Stimulated activated memory B cell treated with anti-CD40 and anti-IgM and Interleukin-4, amounts not matched to agents 10 μg/mL and 1 μg/mL and 100 μg/mL, for 72 hours (primary cell): ENCODE data around the gene SFR1.

ENCODE experiments used
- ATAC-seq: fragments of 150-1000 bp; cut with Tn5 transposase; 2 replicates; pipeline ENCODE4 v1.10.0; 2021
- H3K27ac Mint-ChIP-seq: one replicate; pipeline ENCODE4 v1.8.0; 2022; ENCODE audit warnings: mild to moderate bottlenecking, mixed read lengths
- H3K27me3 Mint-ChIP-seq: one replicate; pipeline ENCODE4 v1.8.0; 2022; ENCODE audit warnings: mixed read lengths
- H3K36me3 Mint-ChIP-seq: one replicate; pipeline ENCODE4 v1.8.0; 2022; ENCODE audit warnings: mixed read lengths
- H3K4me1 Mint-ChIP-seq: one replicate; pipeline ENCODE4 v1.8.0; 2022; ENCODE audit warnings: mixed read lengths
- H3K4me3 Mint-ChIP-seq: one replicate; pipeline ENCODE4 v1.8.0; 2022; ENCODE audit warnings: mild to moderate bottlenecking, moderate library complexity, mixed read lengths
- H3K9me3 Mint-ChIP-seq: one replicate; pipeline ENCODE4 v1.8.0; 2022; ENCODE audit warnings: mixed read lengths

The SFR1 gene

DNA sequence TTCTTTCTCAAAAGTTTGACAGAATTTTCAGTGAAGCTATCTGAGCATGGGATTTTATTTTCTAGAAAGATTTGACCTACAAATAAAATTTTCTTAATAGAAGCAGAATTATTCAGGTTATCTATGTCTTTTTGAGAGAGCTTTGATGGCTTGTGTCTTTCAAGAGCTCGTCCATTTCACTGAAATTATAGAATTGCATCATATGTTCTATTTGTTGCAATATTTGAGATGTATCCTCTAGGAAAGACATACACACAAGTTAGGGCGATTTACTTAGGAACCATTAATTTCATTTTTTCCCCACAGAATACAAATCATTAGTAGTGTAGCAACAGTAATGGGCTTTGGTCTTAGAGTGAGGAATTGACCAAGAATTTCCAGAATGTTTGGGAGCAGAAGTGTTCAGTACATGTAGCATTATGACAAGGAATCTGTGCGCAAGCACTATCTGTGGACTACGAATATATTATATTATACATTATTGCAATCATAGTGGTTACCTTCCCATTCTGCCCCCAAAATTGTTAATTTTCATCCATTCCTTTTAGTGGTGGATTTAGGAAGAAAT is 23.5 kb upstream of the SFR1 start:
- Mint-ChIP-seq H3K27me3 (peaks cover 9% of the 10 kb centered on the region), H3K27ac (no peak overlapping the region), H3K36me3 (no peaks in the 10 kb centered on the region), H3K4me3 (no peak overlapping the region), H3K9me3 (peaks cover 3% of the 10 kb centered on the region), H3K4me1 (no peaks in the 10 kb centered on the region)
- no peak for ATAC-seq

DNA sequence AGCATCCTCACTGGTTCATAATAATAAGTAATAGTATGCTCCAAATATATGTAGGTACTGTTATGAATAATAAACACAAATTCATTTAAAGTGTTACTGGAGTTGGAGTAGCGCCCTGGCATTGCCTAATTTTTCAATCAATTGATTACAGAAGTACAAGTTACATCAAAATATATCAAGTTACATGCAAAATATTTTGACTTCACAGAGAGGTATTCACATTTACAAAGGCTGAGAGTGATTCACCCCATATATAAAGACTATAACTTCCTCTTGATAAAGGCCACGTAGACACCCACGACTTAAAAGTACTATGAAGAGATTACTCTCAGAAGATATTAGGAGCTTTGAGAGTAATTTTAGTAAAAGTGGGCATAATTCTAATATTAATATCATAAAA is 22.7 kb upstream of the SFR1 start:
- Mint-ChIP-seq H3K27ac (no peak overlapping the region), H3K36me3 (no peaks in the 10 kb centered on the region), H3K4me1 (no peaks in the 10 kb centered on the region), H3K9me3 (peaks cover 3% of the 10 kb centered on the region), H3K27me3 (peaks cover 9% of the 10 kb centered on the region), H3K4me3 (no peak overlapping the region)
- no peak for ATAC-seq

GRCh38 chr10:104099941-104100340 is 22.0 kb upstream of the SFR1 start:
- Mint-ChIP-seq H3K36me3 (no peaks in the 10 kb centered on the region), H3K9me3 (peaks cover 3% of the 10 kb centered on the region), H3K27me3 (peaks cover 9% of the 10 kb centered on the region), H3K4me3 (no peak overlapping the region), H3K4me1 (no peaks in the 10 kb centered on the region), H3K27ac (no peak overlapping the region)
- ATAC-seq: no peak

GRCh38 chr10:104100795-104101194 is 21.2 kb upstream of the SFR1 start:
- ATAC-seq: no peak
- Mint-ChIP-seq H3K4me1 (no peaks in the 10 kb centered on the region), H3K27me3 (peaks cover 9% of the 10 kb centered on the region), H3K27ac (no peak overlapping the region), H3K36me3 (no peaks in the 10 kb centered on the region), H3K4me3 (no peak overlapping the region), H3K9me3 (peaks cover 3% of the 10 kb centered on the region)

GRCh38 chr10:104101902-104102301 is 20.1 kb upstream of the SFR1 start:
- H3K9me3 Mint-ChIP-seq: no peaks in the 10 kb centered on the region
- H3K4me3 Mint-ChIP-seq: no peak overlapping the region
- no peak for ATAC-seq
- H3K4me1 Mint-ChIP-seq: no peaks in the 10 kb centered on the region
- no peaks in the 10 kb centered on the region for H3K36me3 Mint-ChIP-seq
- H3K27me3 Mint-ChIP-seq: peaks cover 1% of the 10 kb centered on the region
- H3K27ac Mint-ChIP-seq: no peak overlapping the region

DNA sequence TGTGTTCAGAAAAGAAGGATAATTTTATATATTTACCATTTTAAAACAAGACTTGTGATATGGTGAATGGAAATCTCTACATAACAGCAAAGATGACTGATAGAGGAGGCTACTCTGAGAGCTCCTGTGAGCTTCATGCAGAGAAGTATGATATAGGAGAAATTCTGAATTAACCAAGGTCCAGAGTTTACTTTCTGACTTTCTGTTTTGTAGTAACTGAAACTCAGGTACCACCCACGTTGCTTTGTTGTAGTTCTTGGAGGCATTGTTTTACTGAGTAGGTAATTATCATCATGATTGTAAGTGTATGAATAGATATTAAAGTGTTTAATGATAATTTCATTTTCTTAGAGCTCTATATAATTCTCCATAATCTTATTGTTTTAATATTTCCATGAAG is 18.0 kb upstream of the SFR1 start:
- Mint-ChIP-seq H3K4me1 (no peaks in the 10 kb centered on the region), H3K27me3 (no peaks in the 10 kb centered on the region), H3K4me3 (no peak overlapping the region), H3K36me3 (no peaks in the 10 kb centered on the region), H3K9me3 (no peaks in the 10 kb centered on the region), H3K27ac (no peak overlapping the region)
- ATAC-seq: no peak

- Mint-ChIP-seq H3K27ac (no peak overlapping the region), H3K9me3 (no peaks in the 10 kb centered on the region), H3K27me3 (no peaks in the 10 kb centered on the region), H3K4me1 (no peaks in the 10 kb centered on the region), H3K36me3 (no peaks in the 10 kb centered on the region), H3K4me3 (no peak overlapping the region)
- ATAC-seq: no peak
Measured at GRCh38 chr10:104104418-104104817, 17.6 kb upstream of the SFR1 start.

DNA sequence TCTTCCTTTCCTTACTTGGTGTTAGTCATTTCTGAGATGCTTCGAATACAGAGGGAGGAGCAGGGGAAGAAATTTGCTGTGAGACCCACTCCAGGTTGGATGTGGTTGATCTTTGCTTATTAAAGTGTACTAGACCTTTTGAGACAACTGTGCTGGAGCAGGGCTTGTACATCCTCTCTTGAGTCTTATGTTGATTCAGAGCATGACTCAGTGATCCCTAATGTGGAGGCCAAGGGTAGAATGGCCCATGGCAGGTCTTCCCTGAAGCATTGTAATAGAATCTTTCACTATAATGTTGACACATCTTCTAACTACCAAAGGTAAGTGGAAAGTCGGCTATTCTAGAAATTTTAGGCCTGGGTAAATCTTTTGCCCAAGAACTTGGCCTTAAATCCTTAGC is 17.0 kb upstream of the SFR1 start:
- Mint-ChIP-seq H3K36me3 (no peaks in the 10 kb centered on the region), H3K9me3 (no peaks in the 10 kb centered on the region), H3K4me1 (no peaks in the 10 kb centered on the region), H3K27me3 (no peaks in the 10 kb centered on the region), H3K4me3 (no peak overlapping the region), H3K27ac (no peak overlapping the region)
- ATAC-seq: no peak

DNA sequence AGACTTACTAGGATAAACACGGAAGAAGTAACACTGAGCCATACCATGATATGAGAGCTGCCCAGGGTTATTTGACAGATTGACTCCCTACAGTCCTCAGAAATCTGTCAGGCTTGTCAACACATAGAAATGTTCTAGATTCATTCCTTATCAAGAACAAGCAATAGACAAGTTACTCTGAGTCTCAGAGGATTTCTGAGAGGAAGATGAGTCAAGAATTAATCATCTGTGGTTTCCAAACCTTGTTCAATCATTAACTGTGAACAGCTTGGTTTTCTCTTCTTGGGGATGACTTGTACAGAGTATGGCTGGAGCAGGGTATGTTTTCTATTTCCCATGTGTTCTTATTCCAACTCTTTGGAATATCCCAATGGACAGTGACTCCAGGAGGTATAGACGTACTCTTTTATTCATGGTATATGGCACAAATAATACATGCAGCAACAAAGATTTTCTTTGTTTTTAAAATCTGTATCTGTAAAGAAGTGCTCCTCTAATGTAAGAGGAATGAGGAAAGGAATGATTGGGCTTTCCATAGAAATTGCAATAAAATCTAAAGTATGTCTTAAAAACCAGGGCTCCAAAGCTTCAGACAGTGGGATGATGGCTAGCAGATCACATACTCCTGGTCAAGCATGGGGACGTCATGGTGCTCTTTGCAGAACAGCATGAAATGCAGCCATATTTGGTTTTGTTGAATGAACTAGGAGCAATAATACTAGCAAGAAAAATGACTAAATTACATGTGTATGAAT is 11.9 kb upstream of the SFR1 start:
- Mint-ChIP-seq H3K9me3 (no peaks in the 10 kb centered on the region), H3K4me1 (no peaks in the 10 kb centered on the region), H3K27ac (no peak overlapping the region), H3K36me3 (no peaks in the 10 kb centered on the region), H3K4me3 (no peak overlapping the region), H3K27me3 (peaks cover 15% of the 10 kb centered on the region)
- no peak for ATAC-seq

DNA sequence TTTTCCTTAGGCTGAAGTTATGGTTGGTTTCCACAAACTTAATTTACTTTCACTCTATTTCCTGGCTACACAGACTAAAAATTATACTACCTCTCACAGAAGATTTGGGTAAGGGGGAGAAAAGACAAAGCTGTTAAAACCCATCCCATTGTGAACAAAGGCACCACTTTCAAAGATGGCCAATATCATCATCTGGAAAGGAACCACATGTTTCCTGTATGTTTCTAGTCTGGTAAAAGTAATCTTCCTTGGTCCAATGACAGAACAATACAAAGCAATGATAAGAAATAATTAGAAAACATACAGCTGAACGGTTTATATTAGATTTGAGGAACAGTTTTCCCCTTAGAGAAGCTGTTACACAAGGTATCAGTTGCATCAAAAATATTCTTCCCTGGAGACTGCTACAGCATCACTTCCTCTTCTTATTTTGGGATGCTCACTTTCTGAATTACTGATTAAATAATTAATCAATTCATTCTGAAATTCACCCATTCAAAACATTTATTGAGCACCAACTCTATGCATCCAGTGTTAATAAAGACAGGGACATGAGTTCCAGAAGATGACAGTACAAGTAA is 8.5 kb upstream of the SFR1 start:
- H3K4me3 Mint-ChIP-seq: no peak overlapping the region

DNA sequence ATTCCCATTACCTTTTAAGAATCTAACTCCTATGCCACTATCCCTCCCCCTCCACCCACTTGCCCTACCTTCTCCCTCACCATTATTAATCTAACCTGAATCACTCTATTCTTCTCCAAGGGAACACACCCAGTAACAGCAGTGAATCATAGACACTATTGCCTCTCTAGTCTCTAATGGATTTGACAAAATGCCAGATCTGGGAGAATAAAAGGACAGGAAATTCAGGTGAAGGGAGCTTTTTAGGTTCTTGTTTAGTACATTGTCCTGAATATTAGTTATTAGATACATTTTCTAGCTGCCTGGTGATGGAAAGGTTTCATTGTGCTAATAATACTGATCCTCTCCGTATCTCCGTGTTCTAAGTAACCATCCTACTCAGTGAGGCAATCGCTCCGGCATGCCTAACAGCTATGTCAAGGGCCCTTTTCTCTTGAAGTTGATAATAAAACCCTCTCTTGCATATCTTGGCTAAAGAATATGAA is 4.1 kb upstream of the SFR1 start:
- no peaks in the 10 kb centered on the region for H3K9me3 Mint-ChIP-seq
- H3K27ac Mint-ChIP-seq: no peak overlapping the region
- H3K4me3 Mint-ChIP-seq: no peak overlapping the region
- H3K27me3 Mint-ChIP-seq: no peaks in the 10 kb centered on the region
- no peaks in the 10 kb centered on the region for H3K36me3 Mint-ChIP-seq
- no peak for ATAC-seq
- peaks cover 14% of the 10 kb centered on the region for H3K4me1 Mint-ChIP-seq

More for the DNA sequence above, 8.5 kb upstream of the SFR1 start:
- no peaks in the 10 kb centered on the region for H3K4me1 Mint-ChIP-seq
- peaks cover 15% of the 10 kb centered on the region for H3K27me3 Mint-ChIP-seq
- no peak for ATAC-seq
- no peaks in the 10 kb centered on the region for H3K36me3 Mint-ChIP-seq
- H3K9me3 Mint-ChIP-seq: no peaks in the 10 kb centered on the region
- H3K27ac Mint-ChIP-seq: no peak overlapping the region

- Mint-ChIP-seq H3K9me3 (no peaks in the 10 kb centered on the region), H3K27ac (peak overlapping the region; percentile 92), H3K4me3 (no peak overlapping the region), H3K4me1 (peaks cover 14% of the 10 kb centered on the region), H3K36me3 (no peaks in the 10 kb centered on the region), H3K27me3 (no peaks in the 10 kb centered on the region)
- no peak for ATAC-seq
Measured at GRCh38 chr10:104119996-104120395, 2.0 kb upstream of the SFR1 start.

DNA sequence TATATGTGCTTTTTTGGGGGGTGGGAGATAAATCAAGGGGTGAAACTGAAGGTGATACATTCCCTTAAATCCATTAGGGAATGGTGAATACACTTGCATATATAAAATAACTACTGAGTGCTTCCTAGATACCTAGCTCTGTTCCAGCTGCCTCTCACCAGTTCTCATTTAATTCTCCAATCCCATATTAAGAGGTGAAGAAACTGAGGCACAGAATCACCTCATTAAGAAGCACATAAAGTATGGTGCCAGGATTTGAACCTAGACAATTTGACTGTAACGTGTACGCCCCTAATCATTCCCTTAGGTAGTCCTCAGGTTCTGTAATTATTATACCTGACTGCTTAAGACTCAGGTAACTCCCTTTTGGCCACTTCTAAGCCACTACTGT is 1.5 kb upstream of the SFR1 start:
- H3K9me3 Mint-ChIP-seq: no peaks in the 10 kb centered on the region
- H3K27ac Mint-ChIP-seq: peak overlapping the region; percentile 92
- H3K4me1 Mint-ChIP-seq: peaks cover 14% of the 10 kb centered on the region
- no peak for ATAC-seq
- no peaks in the 10 kb centered on the region for H3K27me3 Mint-ChIP-seq
- no peaks in the 10 kb centered on the region for H3K36me3 Mint-ChIP-seq
- H3K4me3 Mint-ChIP-seq: peak overlapping the region; percentile 92

GRCh38 chr10:104120903-104121484 is 977 bp upstream of the SFR1 start:
- Mint-ChIP-seq H3K9me3 (no peaks in the 10 kb centered on the region), H3K4me3 (peak overlapping the region; percentile 92), H3K4me1 (peaks cover 14% of the 10 kb centered on the region), H3K36me3 (no peaks in the 10 kb centered on the region), H3K27me3 (no peaks in the 10 kb centered on the region), H3K27ac (peak overlapping the region; percentile 92)
- peak; percentile 68 for ATAC-seq

DNA sequence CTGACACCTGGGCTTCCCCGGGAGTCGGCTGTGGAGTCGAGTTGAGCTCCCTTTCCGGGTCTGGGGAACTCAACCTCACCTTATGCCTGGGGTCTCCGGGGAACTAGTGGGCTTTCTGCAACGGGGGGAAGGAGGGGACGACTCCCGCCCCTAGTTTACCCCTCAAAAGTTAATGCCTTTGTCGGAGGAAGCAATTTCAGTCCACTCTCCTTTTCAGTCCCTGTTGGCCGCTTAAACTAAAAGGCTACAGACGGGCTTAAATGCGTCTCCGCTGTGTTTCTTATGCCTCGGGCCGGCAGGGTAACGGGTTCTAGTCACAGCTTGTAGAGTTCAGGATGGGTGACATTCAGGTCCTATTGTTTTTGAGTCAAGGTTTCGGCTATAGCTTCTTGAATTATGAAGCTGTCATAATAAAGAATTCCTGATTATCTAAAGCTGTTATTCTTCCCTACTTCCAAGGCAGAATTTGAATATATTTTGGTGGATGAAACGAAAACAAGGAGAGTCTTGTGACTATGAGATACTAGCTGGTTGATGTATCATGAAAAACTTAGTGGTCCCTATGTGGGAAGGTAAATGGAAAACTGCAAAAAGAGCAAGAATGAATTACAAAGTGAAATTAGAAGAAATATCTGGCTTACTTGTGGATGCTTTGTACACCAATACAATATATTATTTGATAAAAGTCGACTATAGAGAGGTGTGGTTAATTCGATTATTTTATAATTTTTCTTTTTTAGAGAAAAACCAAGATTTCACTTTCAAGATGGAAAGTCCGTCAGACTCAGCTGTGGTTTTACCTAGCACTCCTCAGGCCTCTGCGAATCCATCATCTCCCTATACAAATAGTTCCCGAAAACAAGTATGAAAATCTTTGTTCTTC is 495 bp downstream of the SFR1 start:
- Mint-ChIP-seq H3K27ac (peak overlapping the region; percentile 92), H3K9me3 (no peaks in the 10 kb centered on the region), H3K36me3 (peaks cover 9% of the 10 kb centered on the region), H3K4me1 (peaks cover 18% of the 10 kb centered on the region), H3K4me3 (peak overlapping the region; percentile 92), H3K27me3 (no peaks in the 10 kb centered on the region)
- no peak for ATAC-seq
